H1 (cell line): ENCODE measurements around the gene TEAD1. TPM values are rescaled to one million over a fixed set of nuclear protein-coding genes. Genes with fewer than 3 reads are reported as not detected.

ENCODE experiments used
- ASH2L ChIP-seq: fragments of 200-600, 300-600 bp; sonication (generic); IDR thresholded peaks from one replicate; pipeline ENCODE4 v1.7.1; 2017; ENCODE audit warnings: low read length
- CBX5 ChIP-seq: fragments of 300-800, 300-1000 bp; sonication (generic); IDR thresholded peaks from 2 replicates; pipeline ENCODE4 v1.7.1; 2016; ENCODE audit warnings: antibody characterized with exemption, low read length, low read depth
- CEBPB ChIP-seq: IDR thresholded peaks from 2 replicates; pipeline ENCODE4 v1.6.1; 2012; ENCODE audit warnings: low read depth, low read length
- EGR1 ChIP-seq: IDR thresholded peaks from 2 replicates; pipeline ENCODE4 v1.6.1; 2011; ENCODE audit warnings: low read depth, low read length, borderline replicate concordance
- GTF2F1 ChIP-seq: IDR thresholded peaks from 2 replicates; pipeline ENCODE4 v1.6.1; 2012; ENCODE audit warnings: low read depth, low read length, improper control_type of control experiment, borderline replicate concordance
- HDAC2 ChIP-seq, 2 experiments: fragments of 300-600 bp in 1 of 2; sonication (generic) in 1 of 2; IDR thresholded peaks; 2 replicates each; pipeline ENCODE4 v1.6.1; 2011 to 2012; ENCODE audit warnings: low read depth in 2 of 2, low read length in 2 of 2, mild to moderate bottlenecking in 2 of 2, moderate library complexity in 2 of 2, borderline replicate concordance in 1 of 2, inconsistent platforms in 1 of 2
- JUND ChIP-seq: IDR thresholded peaks from 2 replicates; pipeline ENCODE4 v1.6.1; 2011; ENCODE audit warnings: mild to moderate bottlenecking, improper control_type of control experiment, low read length
- KDM5A ChIP-seq: fragments of 200-600 bp; IDR thresholded peaks from 2 replicates; pipeline ENCODE4 v1.7.1; 2012; ENCODE audit warnings: mild to moderate bottlenecking, low read length, inconsistent platforms, mixed read lengths
- POLR2AphosphoS5 ChIP-seq: IDR thresholded peaks from 2 replicates; pipeline ENCODE4 v1.6.1; 2011; ENCODE audit warnings: low read depth, low read length
- POU5F1 ChIP-seq: IDR thresholded peaks from 2 replicates; pipeline ENCODE4 v1.6.1; 2011; ENCODE audit warnings: low read depth, mild to moderate bottlenecking, low read length, moderate library complexity
- RBBP5 ChIP-seq: IDR thresholded peaks from 2 replicates; pipeline ENCODE4 v1.7.1; 2012; ENCODE audit warnings: low read depth, mild to moderate bottlenecking, inconsistent platforms, low read length, moderate library complexity, borderline replicate concordance
- RXRA ChIP-seq: IDR thresholded peaks from 2 replicates; pipeline ENCODE4 v1.6.1; 2011; ENCODE audit warnings: low read depth, mild to moderate bottlenecking, low read length, moderate library complexity; ENCODE audit not compliant: insufficient read depth
- SIN3A ChIP-seq, 2 experiments: IDR thresholded peaks in 1 of 2; conservative IDR thresholded peaks in 1 of 2; 2 replicates each; pipeline ENCODE4 v1.6.1; 2011 to 2012; ENCODE audit warnings: low read length in 2 of 2, improper control_type of control experiment in 1 of 2, low read depth in 1 of 2, mild to moderate bottlenecking in 1 of 2
- SIRT6 ChIP-seq: IDR thresholded peaks from one replicate; pipeline ENCODE4 v1.7.1; 2012; ENCODE audit warnings: low read length, inconsistent platforms
- SP1 ChIP-seq: IDR thresholded peaks from 2 replicates; pipeline ENCODE4 v1.6.1; 2011; ENCODE audit warnings: low read depth, low read length
- SP4 ChIP-seq: IDR thresholded peaks from 2 replicates; pipeline ENCODE4 v1.6.1; 2012; ENCODE audit warnings: low read length, inconsistent platforms
- TAF1 ChIP-seq: IDR thresholded peaks from 2 replicates; pipeline ENCODE4 v1.6.1; 2011; ENCODE audit warnings: mild to moderate bottlenecking, low read depth, low read length
- polyA plus RNA-seq, 7 experiments: library from polyadenylated mRNA; depleted of rRNA in 3 of 7; stranded (reverse) in 5 of 7; unstranded in 2 of 7; fragments of >200 nt in 5 of 7; fragments of 200-250 nt in 2 of 7; gene quantifications; 1 replicate in 5 of 7; 2 replicates in 1 of 7; 4 replicates in 1 of 7; pipeline versions ENCODE4 v1.2.1 to v1.2.3, GENCODE V29; 2011 to 2013; ENCODE audit warnings: missing spikeins in 2 of 7, mixed read lengths in 2 of 7
- total RNA-seq: library from RNA; stranded (reverse); fragmentation: NEBNext Ultra II Directional; extraction: Animal tissue kit (Norgen Biotek cat#: 25700); gene quantifications from 2 replicates; pipeline ENCODE4 v1.2.1, GENCODE V29; 2021
- TF ChIP-seq, protein P1 (sequence below): IDR thresholded peaks from 2 replicates; pipeline ENCODE4 v1.6.1; 2012; ENCODE audit warnings: low read length, inconsistent platforms
- TF ChIP-seq, protein P2 (sequence below): IDR thresholded peaks from 2 replicates; pipeline ENCODE4 v1.6.1; 2011; ENCODE audit warnings: low read depth, mild to moderate bottlenecking, low read length; ENCODE audit not compliant: insufficient read depth
- TF ChIP-seq, protein P3 (sequence below), 3 experiments: IDR thresholded peaks; 1 replicate in 2 of 3; 2 replicates in 1 of 3; pipeline versions ENCODE4 v1.5.1 to v1.6.1; 2011; ENCODE audit warnings: low read length in 3 of 3, mild to moderate bottlenecking in 3 of 3, inconsistent platforms in 2 of 3, low read depth in 1 of 3, moderate library complexity in 1 of 3; ENCODE audit not compliant: insufficient read depth in 1 of 3; ENCODE audit errors: control extremely low read depth in 1 of 3

Gene TEAD1
- total and polyA plus RNA-seq, 2 of the 8 experiments (the other 6 are each of a cell fraction or from before 2014, with no cell fraction given) = 15.6 to 67.4 TPM

DNA sequence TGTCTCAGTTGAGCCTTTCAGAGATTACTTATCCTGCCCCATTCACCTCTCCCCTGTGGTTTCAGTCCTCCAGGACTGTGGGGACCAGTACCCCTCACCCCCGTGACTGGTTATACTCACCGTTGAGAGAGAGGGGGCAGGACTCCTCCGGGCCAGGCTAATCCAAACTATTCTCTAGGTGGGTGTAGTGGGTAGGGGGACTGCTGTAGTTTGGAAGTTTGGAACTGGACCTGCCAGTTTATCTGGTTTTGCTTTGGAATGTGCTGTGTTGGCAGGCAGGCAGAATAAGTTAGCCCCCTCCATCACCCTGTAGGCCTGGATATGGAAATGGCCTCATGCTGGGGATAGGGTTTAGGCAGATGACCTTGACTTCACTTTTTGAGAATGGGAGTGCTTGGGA, 13.5 kb downstream of the TEAD1 start (continued):
- peak; percentile 94 for TF ChIP-seq RXRA
- TF ChIP-seq POU5F1 = 0 out of 2 replicates have a peak, but pooled peaks have one; percentile 37
- peak in 1 of 2 experiments; percentile 73; a peak in 1 of 4 replicates for TF ChIP-seq HDAC2 (IDR thresholded peaks at IDR 0.05; ENCODE audit: borderline replicate concordance in 1 of 2, low read depth in 2 of 2, low read length in 2 of 2)
- TF ChIP-seq CEBPB = no peak
- TF ChIP-seq ASH2L = peak; percentile 72
- peak; percentile 97 for TF ChIP-seq SP1
- TF ChIP-seq, protein P1, sequence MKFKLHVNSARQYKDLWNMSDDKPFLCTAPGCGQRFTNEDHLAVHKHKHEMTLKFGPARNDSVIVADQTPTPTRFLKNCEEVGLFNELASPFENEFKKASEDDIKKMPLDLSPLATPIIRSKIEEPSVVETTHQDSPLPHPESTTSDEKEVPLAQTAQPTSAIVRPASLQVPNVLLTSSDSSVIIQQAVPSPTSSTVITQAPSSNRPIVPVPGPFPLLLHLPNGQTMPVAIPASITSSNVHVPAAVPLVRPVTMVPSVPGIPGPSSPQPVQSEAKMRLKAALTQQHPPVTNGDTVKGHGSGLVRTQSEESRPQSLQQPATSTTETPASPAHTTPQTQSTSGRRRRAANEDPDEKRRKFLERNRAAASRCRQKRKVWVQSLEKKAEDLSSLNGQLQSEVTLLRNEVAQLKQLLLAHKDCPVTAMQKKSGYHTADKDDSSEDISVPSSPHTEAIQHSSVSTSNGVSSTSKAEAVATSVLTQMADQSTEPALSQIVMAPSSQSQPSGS = peak; percentile 93
- TF ChIP-seq CBX5 = no peak
- no peak for TF ChIP-seq GTF2F1
- TF ChIP-seq, protein P2, sequence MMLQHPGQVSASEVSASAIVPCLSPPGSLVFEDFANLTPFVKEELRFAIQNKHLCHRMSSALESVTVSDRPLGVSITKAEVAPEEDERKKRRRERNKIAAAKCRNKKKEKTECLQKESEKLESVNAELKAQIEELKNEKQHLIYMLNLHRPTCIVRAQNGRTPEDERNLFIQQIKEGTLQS = no peak
- peak; percentile 41 to 65; a peak in 1 of 4 replicates for TF ChIP-seq SIN3A (conservative IDR thresholded peaks at IDR 0.05 in 1 of 2, IDR thresholded peaks at IDR 0.05 in 1 of 2; ENCODE audit: low read depth in 1 of 2, low read length in 2 of 2)
- TF ChIP-seq SIRT6 = no peak
- TF ChIP-seq, protein P3, sequence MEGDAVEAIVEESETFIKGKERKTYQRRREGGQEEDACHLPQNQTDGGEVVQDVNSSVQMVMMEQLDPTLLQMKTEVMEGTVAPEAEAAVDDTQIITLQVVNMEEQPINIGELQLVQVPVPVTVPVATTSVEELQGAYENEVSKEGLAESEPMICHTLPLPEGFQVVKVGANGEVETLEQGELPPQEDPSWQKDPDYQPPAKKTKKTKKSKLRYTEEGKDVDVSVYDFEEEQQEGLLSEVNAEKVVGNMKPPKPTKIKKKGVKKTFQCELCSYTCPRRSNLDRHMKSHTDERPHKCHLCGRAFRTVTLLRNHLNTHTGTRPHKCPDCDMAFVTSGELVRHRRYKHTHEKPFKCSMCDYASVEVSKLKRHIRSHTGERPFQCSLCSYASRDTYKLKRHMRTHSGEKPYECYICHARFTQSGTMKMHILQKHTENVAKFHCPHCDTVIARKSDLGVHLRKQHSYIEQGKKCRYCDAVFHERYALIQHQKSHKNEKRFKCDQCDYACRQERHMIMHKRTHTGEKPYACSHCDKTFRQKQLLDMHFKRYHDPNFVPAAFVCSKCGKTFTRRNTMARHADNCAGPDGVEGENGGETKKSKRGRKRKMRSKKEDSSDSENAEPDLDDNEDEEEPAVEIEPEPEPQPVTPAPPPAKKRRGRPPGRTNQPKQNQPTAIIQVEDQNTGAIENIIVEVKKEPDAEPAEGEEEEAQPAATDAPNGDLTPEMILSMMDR (IDR thresholded peaks at IDR 0.05; ENCODE audit: control extremely low read depth in 1 of 3, insufficient read depth in 1 of 3, low read depth in 1 of 3, low read length in 3 of 3) = peak; percentile 2 to 37 (median 19)
- no peak for TF ChIP-seq TAF1
- TF ChIP-seq SP4 = peak; percentile 33; the same call in 1 of the 2 replicates
- TF ChIP-seq KDM5A = no peak
- peak; percentile 25; the same call in 1 of the 2 replicates for TF ChIP-seq JUND
- TF ChIP-seq EGR1 = peak; percentile 76
- peak; percentile 97 for TF ChIP-seq POLR2AphosphoS5
- TF ChIP-seq RBBP5 = peak; percentile 93; the same call in 1 of the 2 replicates
